ENCODE results near the gene GOPC. TPM values are rescaled to one million over a fixed set of nuclear protein-coding genes. Genes with fewer than 3 reads are reported as not detected.
"Not testable (repeated sequence)": the region's sequence is repeated elsewhere in the genome, so short reads cannot be mapped to it uniquely, and the experiment has no call there.

The GOPC gene
- polyA plus RNA-seq (ENCODE audit: insufficient read length): 70.9 TPM
- long read RNA-seq, donor 1, full-length matches to known transcripts: 6 of 38 reads
- long read RNA-seq, donor 1, partial matches to known transcripts: 32 of 38 reads
- long read RNA-seq, donor 1, other reads (novel, unspliced or antisense): 0 of 38 reads
- long read RNA-seq, donor 2, full-length matches to known transcripts: 6 of 34 reads
- long read RNA-seq, donor 2, partial matches to known transcripts: 28 of 34 reads
- long read RNA-seq, donor 2, other reads (novel, unspliced or antisense): 0 of 34 reads
- long read RNA-seq, donor 3, full-length matches to known transcripts: 2 of 16 reads
- long read RNA-seq, donor 3, partial matches to known transcripts: 14 of 16 reads
- long read RNA-seq, donor 3, other reads (novel, unspliced or antisense): 0 of 16 reads
- long read RNA-seq, donor 4: 0 reads
- long read RNA-seq, donor 5, full-length matches to known transcripts: 10 of 18 reads
- long read RNA-seq, donor 5, partial matches to known transcripts: 8 of 18 reads
- long read RNA-seq, donor 5, other reads (novel, unspliced or antisense): 0 of 18 reads
- long read RNA-seq, donor 6, full-length matches to known transcripts: 4 of 38 reads
- long read RNA-seq, donor 6, partial matches to known transcripts: 34 of 38 reads
- long read RNA-seq, donor 6, other reads (novel, unspliced or antisense): 0 of 38 reads
- long read RNA-seq, donor 7, full-length matches to known transcripts: 8 of 39 reads
- long read RNA-seq, donor 7, partial matches to known transcripts: 31 of 39 reads
- long read RNA-seq, donor 7, other reads (novel, unspliced or antisense): 0 of 39 reads
- long read RNA-seq, donor 8, full-length matches to known transcripts: 4 of 18 reads
- long read RNA-seq, donor 8, partial matches to known transcripts: 14 of 18 reads
- long read RNA-seq, donor 8, other reads (novel, unspliced or antisense): 0 of 18 reads

DNA sequence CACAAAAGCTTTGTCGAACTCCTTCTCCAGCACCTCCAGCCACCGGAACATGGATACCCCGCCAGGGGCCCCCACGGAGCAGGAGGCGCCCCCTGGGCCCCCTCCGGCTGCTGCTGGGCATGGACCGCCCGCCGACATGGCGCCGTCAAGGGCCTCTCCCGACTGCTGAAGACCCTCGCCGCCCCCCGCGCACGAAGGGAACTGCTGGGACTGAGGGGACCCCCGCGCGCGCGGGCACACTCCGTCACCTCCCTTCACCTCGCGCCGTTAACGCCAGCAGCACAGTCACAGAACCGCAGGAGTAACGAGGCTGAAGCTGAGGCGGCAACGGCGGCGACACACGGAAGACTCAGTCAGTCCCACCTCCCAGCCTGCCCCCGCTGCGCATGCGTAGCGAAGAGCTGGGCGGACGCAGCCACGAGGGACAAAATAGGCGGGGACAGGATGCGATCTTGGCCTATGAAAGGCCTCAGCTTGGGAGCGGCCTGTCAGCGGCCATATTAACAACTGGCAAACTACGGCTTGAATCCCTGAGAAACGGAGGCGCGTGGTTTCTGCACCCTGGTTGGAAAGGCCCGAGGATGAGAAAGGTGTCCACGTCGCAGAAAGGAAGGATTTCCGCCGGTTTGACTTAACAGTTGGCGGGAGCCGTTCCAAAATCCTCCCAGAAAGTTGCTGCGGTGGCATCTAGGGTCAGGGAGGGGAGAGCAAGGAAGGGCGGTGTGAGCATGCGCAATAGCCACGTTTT is at the start of gene GOPC:
Gene GOPC, minus strand, starts transcription at position 361 of the 748 bp plus-strand sequence. Its CDS starts 223 bp downstream, at position 138.
- peak; percentile 97 for DNase-seq

DNA sequence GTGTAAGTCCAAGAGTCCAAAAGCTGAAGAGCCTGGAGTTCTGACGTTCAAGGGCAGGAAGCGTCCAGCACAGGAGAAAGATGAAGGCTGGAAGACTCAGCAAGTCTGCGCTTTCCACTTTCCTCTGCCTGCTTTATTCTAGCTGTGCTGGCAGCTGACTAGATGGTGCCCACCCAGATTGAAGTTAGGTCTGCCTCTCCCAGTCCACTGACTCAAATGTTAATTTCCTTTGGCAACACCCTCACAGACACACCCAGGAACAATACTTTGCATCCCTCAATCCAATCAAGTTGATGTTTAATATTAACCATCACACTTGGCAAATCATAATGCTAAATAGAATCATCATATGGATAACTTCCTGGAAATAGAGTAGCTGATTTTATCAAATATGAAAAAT is 49.7 kb upstream of the GOPC start:
- not testable (repeated sequence) for DNase-seq

- no peak for DNase-seq
Observed at GRCh38 chr6:117642976-117643375, 40.7 kb upstream of the GOPC start.

DNA sequence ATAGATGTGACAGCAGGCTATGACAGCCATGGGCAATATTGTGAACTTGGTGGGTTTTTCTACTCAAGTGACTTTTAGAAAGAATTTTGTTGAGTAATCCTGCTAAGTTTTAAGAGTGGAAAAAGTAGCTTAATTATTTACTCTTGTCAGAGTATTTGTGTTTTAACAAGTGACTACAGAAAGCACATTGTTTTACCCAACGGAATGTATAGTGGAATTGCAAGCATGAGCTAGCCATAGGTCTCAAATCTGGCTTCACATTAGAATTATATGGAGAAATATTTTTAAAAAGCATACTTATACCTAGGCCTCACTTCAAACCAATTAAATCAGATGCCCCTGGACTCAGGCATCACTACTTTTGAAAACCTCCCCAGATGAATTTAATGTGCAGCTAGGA is 35.5 kb upstream of the GOPC start:
- DNase-seq: no peak

DNA sequence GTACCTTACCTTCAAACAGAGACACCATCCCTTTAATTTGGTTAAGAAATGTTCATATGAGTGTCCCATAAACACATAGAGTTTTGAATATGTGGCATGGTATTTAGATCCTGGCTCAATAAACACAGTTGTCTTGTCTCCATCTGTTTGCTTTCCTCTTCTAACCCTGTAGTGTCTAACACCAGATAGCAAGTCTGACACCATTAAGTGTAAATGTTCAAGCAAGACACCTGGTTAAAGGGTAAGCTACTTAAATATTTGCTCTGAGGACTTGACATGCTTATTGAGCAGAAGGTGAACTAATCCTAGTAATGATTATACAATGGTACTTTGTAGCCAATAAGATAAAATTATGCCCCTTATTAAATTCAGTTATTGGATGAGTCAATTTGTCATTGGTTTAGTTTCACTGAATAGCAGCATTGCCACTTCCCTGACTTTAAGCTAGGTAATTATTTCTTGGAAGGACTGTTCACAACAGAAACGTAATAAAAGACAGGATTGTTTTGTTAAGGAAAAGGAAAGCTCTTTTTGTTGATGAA is 26.9 kb upstream of the GOPC start:
- DNase-seq: no peak

DNA sequence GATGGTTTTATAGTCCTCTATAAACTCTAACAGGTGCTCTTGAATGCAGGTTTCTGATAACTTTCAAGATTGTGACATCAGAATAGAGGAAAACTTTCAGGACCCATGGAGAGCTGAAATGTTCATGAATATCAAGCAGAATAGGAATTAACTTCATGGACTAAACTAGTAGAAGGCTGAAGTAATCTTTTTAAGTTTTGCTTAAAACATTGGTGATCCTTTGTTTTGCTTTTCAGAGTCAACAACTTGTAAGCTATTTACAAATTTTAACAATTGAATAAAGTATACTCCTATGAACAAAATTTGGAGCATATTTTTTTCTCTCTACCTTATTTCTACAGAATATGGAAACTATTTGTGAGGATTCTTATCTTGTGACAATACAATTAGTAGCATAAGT is 25.2 kb upstream of the GOPC start:
- DNase-seq: no peak

DNA sequence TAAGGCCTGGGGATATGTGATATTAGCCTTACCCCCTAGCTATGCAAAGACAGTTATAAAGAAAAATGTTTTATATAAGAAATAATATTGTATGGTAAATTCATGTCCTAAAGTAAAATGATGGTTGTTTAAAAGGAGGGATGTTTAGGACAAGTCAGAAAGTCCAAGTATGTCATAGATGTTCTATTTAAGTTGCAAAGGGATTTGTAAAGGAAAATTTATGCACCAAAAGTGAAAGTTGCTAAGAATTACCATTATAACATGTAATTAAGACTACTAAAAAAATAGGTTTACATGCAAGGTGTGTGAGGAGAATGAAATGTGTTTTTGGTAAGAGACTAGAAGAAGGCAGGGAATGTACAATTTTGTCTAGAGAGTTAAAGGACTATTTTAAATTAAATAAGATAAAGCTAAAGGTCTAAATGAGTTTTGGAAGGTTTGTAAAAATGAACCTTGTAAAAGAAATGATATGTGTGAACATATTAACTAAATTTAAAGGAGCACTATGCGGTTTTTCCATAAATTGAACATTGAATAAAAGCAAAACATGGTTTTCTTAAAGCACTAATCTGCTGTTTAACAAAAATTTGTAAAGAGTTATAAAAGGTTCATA is 22.7 kb upstream of the GOPC start:
- DNase-seq: no peak

- DNase-seq: no peak
Observed at GRCh38 chr6:117619178-117619577, 16.9 kb upstream of the GOPC start.

DNA sequence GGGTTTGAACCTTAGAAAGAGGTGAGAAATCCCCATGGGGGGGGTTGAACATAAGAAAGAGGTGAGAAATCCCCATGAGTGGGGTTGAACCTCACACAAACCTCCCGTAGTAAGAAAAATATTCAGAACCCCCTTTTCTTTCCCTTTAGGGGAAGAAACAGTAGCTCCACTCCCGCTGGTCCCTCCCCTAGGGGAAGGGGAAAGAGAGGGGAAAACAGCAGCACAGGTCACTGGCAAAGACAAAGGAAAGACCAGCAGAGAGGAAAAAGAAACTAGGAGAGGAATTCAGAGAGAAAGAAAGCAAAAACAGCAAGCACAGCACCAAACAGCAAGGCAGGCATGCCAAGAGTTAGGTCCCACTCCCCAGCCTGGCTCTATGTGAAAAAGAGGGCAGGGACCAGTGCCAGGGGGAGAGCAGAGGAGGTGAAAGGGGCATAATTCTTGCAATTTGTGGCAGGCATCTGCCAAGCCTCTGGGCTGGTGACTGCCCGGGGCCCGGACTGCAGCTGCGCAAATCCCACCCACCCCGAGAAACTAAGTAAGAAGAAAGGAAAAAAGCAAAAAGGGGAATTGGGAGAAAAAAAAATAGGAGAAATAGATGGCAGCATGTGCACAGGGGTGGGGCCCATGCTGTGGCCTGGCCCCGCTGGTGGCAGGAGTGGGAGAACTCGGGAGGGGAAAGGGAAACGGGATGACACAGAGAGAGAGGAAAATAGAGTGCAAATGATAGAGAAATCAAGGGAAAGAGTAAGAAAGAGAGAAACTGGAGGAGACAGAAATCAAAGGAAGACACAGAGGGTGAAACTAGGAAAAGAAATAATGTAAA is 15.1 kb upstream of the GOPC start:
- no peak for DNase-seq

DNA sequence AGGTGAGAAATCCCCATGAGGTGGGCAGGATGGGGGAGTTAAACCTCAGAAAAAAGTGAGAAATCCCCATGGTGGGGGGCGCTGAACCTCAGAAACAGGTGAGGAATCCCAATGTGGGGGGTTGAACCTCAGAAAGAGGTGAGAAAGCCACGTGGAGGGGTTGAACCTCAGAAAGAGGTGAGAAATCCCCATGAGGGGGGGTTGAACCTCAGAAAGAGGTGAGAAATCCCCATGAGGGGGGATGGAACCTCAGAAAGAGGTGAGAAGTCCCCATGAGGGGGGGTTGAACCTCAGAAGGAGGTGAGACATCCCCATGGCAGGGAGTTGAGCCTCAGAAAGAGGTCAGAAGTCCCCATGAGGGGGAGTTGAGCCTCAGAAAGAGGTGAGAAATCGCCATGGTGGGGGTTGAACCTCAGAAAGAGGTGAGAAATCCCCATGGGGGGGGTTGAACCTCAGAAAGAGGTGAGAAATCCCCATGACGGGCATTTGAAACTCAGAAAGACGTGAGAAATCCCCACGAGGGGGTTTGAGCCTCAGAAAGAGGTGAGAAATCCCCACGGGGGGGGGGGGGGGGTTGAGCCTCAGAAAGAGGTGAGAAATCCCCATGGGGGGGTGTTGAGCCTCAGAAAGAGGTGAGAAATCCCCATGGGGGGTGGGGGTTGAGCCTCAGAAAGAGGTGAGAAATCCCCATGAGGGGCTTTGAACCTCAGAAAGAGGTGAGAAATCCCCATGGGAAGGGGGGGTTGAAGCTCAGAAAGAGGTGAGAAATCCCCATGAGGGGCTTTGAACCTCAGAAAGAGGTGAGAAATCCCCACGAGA is 14.3 kb upstream of the GOPC start:
- DNase-seq: no peak

DNA sequence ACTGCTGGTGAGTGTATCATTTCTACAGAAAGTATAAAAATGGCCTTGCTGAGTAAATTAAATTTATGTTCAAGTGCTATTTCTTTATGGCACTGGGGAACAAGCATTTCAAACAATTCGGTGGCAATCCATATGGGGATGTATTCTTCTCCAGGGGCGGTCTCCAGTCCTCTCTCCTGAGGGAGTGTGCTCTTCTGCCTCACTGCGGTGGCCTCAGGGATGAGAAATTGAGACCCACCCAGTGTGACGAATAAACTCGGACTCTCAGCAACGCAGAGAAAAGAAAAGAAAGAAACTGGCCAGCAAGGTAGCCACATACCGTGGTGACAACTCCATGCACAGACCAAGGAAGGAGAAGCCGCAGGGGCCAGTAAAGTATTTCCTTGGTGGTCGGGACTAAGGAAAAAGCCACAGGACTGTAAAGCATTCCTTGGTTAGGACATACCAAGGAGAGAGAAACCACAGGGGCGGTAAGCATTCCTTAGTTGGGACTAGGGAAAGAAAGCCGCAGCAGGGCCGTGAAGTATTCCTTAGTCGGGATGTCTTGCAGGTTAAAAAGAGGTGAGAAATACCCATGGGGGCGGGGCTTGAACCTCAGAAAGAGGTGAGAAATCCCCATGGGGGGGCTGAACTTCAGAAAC is 13.6 kb upstream of the GOPC start:
- DNase-seq: no peak

DNA sequence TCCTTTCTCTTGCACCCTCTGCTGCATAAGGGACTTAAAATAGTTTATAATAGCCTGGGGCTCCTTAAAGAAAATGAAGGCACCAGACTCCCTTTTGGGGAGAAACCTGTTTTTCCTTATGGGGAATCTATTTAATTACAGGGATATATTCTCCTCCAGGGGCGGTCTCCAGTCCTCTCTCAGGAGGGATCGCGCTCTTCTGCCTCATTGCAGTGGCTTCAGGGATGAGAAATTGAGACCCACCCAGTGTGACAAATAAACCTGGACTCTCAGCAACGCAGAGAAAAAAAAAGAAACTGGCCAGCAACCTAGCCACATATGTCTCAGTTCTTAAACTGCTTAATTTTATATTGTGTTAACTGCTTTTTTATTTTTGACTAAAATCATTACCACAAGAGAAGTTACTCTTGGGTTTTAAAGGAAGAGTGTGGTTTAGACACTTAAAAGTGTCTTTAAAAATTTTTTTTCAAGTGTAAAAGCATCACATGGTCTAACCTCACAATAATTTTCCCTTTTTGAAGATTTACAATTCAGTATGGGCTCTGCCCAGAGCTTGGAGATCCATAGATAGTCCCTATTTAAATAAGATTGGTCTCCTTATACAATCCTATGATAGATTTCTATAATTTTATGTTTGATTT is 11.7 kb upstream of the GOPC start:
- DNase-seq: no peak

DNA sequence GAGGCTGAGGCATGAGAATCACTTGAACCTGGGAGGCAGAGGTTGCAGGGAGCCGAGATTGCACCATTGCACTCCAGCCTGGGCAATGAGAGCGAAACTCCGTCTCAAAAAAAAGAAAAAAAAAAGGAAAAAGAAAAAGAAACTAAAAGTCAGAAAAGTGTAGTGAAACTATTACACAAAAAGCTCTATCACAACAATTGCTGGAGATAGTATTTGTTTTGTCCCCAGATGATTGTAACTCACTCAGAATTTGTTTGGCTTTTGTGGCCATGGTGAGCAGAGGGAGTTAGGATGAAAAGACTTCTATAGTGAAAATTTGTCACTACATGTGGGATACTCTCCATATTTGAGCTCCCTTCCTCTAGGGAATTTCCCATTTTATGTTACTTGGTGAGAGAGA is 5.2 kb upstream of the GOPC start:
- DNase-seq: no peak

GRCh38 chr6:117605169-117605826 is 3.0 kb upstream of the GOPC start:
- DNase-seq: peak; percentile 60

- DNase-seq: no peak
Observed at GRCh38 chr6:117603821-117604220, 1.5 kb upstream of the GOPC start.

DNA sequence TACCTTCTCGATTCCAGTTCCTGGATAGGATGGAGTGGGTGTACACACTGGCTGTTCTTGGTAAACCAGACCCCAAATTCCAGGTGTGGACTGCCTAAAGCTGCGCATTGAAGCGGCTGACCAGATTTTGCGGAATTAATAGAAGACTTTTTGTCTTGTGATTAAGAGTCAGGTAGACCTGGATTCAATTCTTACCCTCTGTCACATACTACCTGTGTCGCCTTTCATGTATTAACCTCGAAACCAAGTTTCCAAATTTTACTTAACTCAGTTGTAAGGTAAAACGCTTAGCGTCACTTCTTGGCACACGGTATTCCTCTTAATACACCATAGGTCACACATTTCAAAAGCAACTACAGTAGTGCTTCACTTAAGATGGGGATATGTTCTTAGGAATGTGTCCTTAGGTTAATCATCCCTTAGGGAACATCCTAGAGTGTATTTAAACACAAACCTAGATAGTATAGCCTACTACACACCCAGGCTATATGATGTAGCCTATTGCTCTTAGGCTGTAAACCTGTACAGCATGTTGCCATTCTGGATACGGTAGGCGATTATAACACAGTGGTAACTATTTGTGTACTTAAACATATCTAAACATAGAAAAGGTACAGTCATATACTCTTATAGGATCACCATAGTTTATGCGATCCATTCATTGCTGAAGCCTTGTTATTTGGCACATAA is 733 bp upstream of the GOPC start:
- no peak for DNase-seq

DNA sequence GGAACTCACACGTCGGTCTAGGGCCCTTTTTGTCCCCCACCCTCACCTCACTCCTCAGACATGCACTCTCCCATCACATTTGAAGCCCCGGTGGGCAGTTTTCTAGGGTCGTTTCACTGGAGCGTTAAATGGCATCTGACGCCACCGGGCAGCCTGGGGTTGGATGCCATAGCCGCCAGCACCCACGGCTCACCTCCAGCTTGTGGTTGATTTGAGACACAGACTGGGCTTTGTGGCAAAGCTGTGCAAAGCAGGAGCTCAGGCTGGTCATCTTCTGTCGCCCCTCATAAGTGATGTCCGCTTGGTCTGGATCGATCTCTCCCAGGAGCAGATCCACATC is 530 bp downstream of the GOPC start:
- DNase-seq: no peak

Data from left kidney (tissue), 8 donors.